Fibroblast of villous mesenchyme (primary cell): ENCODE measurements around the gene KDM2A. TPM values are rescaled to one million over a fixed set of nuclear protein-coding genes. Genes with fewer than 3 reads are reported as not detected.

Source experiments
- DNase-seq: peaks from one replicate; pipeline ENCODE4 v3.0.0-alpha.2; 2010; ENCODE audit warnings: low read depth
- H3K4me3 ChIP-seq: 2 replicates; pipeline ENCODE4 v1.5.1; 2011; ENCODE audit warnings: low read depth, mild to moderate bottlenecking, low read length
- CTCF ChIP-seq: IDR thresholded peaks from 2 replicates; pipeline ENCODE4 v1.5.1; 2012; ENCODE audit warnings: low read depth, mild to moderate bottlenecking, low read length; ENCODE audit not compliant: insufficient read depth
- total RNA-seq: library from RNA; depleted of rRNA; stranded (reverse); fragments of >200 nt; gene quantifications from 2 replicates; pipeline ENCODE4 v1.2.3, GENCODE V29; 2012

KDM2A gene
- total RNA-seq, 1 donor = 50.5 TPM

- DNase-seq = peak; percentile 31
- H3K4me3 ChIP-seq = no peak overlapping the region
- peak; percentile 43 for TF ChIP-seq CTCF
These were observed 133.8 kb downstream of the KDM2A start for GRCh38 chr11:67252831-67253239.

- no peak for TF ChIP-seq CTCF
- no peak for DNase-seq
These were observed 135.0 kb downstream of the KDM2A start for GRCh38 chr11:67253872-67254624.

GRCh38 chr11:67254798-67255197 lies 135.7 kb downstream of the KDM2A start:
- DNase-seq = no peak
- no peak for TF ChIP-seq CTCF
- no peak overlapping the region for H3K4me3 ChIP-seq

More at GRCh38 chr11:67253872-67254624, 135.0 kb downstream of the KDM2A start:
- no peak overlapping the region for H3K4me3 ChIP-seq

- no peak for DNase-seq
- TF ChIP-seq CTCF = no peak
- no peak overlapping the region for H3K4me3 ChIP-seq
These were observed 136.3 kb downstream of the KDM2A start for GRCh38 chr11:67255353-67255752.

GRCh38 chr11:67255864-67256263 lies 136.8 kb downstream of the KDM2A start:
- H3K4me3 ChIP-seq = no peak overlapping the region
- no peak for DNase-seq
- TF ChIP-seq CTCF = no peak

- DNase-seq = no peak
- no peak overlapping the region for H3K4me3 ChIP-seq
- TF ChIP-seq CTCF = no peak
These were observed 137.5 kb downstream of the KDM2A start for GRCh38 chr11:67256477-67257135.
